Colonic mucosa (tissue), 4 donors: ENCODE measurements around the gene EXOC2. TPM values are rescaled to one million over a fixed set of nuclear protein-coding genes. Genes with fewer than 3 reads are reported as not detected.

ENCODE experiments used
- DNase-seq: peaks from one replicate; pipeline ENCODE4 v3.0.0-alpha.2; 2020
- H3K27ac ChIP-seq: fragments of 200-600 bp; one replicate; pipeline ENCODE4 v1.8.0; 2021
- H3K27me3 ChIP-seq: fragments of 200-600 bp; one replicate; pipeline ENCODE4 v1.8.0; 2021
- H3K36me3 ChIP-seq: fragments of 200-600 bp; one replicate; pipeline ENCODE4 v1.8.0; 2021
- H3K4me1 ChIP-seq: fragments of 200-600 bp; one replicate; pipeline ENCODE4 v1.8.0; 2021; ENCODE audit warnings: mild to moderate bottlenecking
- H3K4me3 ChIP-seq: fragments of 200-600 bp; one replicate; pipeline ENCODE4 v1.8.0; 2021
- H3K9ac ChIP-seq, 2 donors: one replicate each; pipeline ENCODE4 v1.7.0; 2013; ENCODE audit warnings: control low read depth in 2 of 2, low read depth in 2 of 2, low read length in 2 of 2
- H3K9me3 ChIP-seq: fragments of 200-600 bp; one replicate; pipeline ENCODE4 v1.8.0; 2021
- intact Hi-C: fragments of 100-400 bp; cut with DNase I; formaldehyde crosslinking; loops from one replicate; pipeline ENCODE4 v1.14.1; 2022
- total RNA-seq, 2 donors: library from RNA; stranded (reverse); fragmentation: NEBNext Ultra II Directional in 1 of 2; extraction: Animal tissue kit (Norgen Biotek cat#: 25700) in 1 of 2; gene quantifications; one replicate each; pipeline ENCODE4 v1.2.1, GENCODE V29; 2021
- TF ChIP-seq, protein P1 (sequence below): fragments of 200-600 bp; IDR thresholded peaks from one replicate; pipeline ENCODE4 v1.8.0; 2022; ENCODE audit warnings: antibody characterized with exemption, mild to moderate bottlenecking
- donor health status: healthy.
- donor health status: DM: no; HTN: no; CAD: no.
- donor health status: DM: no; HTN: no; CAD: no.

Gene EXOC2
- total RNA-seq, 2 donors from 2014 or later, result 18.3 to 19.6 TPM

DNA sequence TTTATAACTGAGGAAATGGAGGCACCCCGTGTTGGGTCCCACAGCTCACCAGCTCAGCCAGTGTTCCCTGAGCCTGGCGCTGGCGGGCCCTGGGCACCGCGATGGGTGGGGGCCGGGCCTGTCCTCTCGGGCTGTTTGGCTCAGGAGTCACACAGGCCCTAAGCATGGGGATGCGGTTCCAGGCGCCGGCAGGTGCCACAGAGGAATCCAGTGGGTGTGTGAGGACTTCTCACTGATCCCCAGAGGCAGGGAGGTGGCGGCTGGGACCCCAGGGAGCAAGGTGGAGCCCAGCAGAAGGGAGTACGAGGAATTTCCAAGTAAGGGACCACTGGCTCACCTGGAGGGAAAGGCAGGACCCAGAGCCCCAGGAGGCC is 243.9 kb downstream of the EXOC2 start:
- no peak for DNase-seq
- Histone ChIP-seq H3K9me3 (no peaks in the 10 kb centered on the region), H3K4me3 (no peak overlapping the region), H3K36me3 (no peaks in the 10 kb centered on the region), H3K4me1 (no peaks in the 10 kb centered on the region), H3K9ac (no peak overlapping the region), H3K27me3 (no peaks in the 10 kb centered on the region), H3K27ac (no peak overlapping the region)
- intact Hi-C loops, result no loop called here
- TF ChIP-seq, protein P1, sequence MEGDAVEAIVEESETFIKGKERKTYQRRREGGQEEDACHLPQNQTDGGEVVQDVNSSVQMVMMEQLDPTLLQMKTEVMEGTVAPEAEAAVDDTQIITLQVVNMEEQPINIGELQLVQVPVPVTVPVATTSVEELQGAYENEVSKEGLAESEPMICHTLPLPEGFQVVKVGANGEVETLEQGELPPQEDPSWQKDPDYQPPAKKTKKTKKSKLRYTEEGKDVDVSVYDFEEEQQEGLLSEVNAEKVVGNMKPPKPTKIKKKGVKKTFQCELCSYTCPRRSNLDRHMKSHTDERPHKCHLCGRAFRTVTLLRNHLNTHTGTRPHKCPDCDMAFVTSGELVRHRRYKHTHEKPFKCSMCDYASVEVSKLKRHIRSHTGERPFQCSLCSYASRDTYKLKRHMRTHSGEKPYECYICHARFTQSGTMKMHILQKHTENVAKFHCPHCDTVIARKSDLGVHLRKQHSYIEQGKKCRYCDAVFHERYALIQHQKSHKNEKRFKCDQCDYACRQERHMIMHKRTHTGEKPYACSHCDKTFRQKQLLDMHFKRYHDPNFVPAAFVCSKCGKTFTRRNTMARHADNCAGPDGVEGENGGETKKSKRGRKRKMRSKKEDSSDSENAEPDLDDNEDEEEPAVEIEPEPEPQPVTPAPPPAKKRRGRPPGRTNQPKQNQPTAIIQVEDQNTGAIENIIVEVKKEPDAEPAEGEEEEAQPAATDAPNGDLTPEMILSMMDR, result no peak

DNA sequence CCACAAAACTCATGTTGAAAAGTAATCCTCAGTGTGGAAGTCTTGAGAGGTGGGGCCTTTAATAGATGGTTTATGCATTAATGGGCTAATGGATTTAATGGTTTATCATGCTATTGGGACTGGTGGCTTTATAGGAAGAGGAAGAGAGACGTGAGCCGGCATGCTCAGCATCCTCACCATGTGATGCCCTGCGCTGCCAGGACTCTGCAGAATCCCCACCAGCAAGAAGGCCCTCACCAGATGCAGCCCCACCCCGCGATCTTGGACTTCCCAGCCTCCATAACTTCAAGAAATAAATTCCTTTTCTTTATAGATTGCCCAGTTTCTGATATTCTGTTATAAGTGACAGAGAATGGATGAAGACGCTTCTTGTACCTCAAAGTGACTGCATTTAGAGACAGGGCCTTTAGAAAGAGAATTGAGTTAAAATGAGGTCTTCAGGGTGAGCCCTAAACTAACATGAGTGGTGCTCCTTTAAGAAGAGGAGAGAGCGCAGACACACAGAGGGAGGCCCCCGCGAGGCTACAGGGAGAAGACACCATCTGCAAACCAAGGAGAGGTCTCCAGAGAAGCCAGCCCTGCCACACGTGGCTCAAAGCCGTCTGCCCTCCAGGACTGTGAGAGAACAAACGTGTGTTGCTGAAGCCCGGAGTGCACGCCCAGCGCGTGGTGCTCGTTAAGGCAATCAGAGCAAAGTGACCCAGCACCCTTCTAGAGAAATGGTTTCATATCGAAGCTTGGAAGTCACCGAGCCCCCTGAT is 244.5 kb downstream of the EXOC2 start:
- H3K9ac ChIP-seq, result no peak overlapping the region
- TF ChIP-seq, protein P1, result no peak
- H3K27me3 ChIP-seq, result no peaks in the 10 kb centered on the region
- no peaks in the 10 kb centered on the region for H3K36me3 ChIP-seq
- no peak overlapping the region for H3K4me3 ChIP-seq
- intact Hi-C loops, result no loop called here
- H3K9me3 ChIP-seq, result no peaks in the 10 kb centered on the region
- no peak overlapping the region for H3K27ac ChIP-seq
- DNase-seq, result no peak
- no peaks in the 10 kb centered on the region for H3K4me1 ChIP-seq

- no peak overlapping the region for H3K27ac ChIP-seq
- DNase-seq, result no peak
These were observed 245.4 kb downstream of the EXOC2 start for GRCh38 chr6:447381-448165.

DNA sequence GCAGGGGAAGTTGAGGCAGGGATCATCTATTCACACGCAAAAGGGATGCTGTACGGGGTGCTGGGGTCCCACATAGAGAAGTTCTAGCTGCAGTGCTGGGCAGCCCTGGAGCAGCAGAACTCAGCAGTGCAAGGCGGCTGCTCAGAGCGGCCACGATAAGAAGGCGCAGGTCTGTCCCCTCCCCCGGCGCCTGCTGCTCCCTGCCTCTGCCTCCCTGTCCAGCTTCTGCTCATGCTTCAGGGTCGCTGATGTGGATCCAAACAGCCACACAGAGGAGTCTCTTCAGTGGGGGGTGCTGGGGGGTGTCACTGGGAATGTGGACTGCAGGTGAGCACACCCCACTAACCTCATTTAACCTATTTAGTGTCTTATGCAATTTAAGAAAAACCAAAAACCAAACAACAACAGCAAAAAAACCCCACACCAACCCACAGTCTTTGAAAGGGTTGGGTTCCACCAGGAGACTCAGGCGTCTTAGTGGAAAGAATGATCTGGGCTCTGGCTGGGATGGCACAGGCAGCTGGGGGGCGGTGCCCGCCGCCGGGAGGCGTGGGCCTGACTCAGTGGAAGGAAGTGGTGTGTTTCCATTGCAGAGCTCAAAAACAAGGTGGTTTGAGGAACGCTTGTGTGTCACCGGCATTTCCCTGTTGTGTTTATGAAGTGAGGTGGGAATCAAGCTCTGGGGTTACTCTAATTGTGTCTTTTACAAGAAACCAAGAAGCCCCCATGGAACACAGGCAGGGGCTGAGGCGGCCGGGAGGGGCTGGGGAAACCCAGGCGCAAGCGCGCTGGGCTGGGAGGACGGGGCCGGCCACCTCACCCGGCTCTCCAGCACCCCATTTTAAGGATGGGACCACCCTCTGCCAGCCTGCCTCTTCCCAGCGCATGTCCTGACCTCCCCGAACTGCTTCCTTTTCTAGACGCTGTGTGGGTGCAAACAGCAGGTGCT is 246.2 kb downstream of the EXOC2 start:
- no peaks in the 10 kb centered on the region for H3K27me3 ChIP-seq
- intact Hi-C loops, result no loop called here
- no peak overlapping the region for H3K27ac ChIP-seq
- no peak for DNase-seq
- TF ChIP-seq, protein P1, result no peak
- H3K36me3 ChIP-seq, result no peaks in the 10 kb centered on the region
- H3K4me1 ChIP-seq, result no peaks in the 10 kb centered on the region
- H3K9ac ChIP-seq, result no peak overlapping the region
- no peak overlapping the region for H3K4me3 ChIP-seq
- H3K9me3 ChIP-seq, result no peaks in the 10 kb centered on the region

More at GRCh38 chr6:447381-448165, 245.4 kb downstream of the EXOC2 start:
- no peaks in the 10 kb centered on the region for H3K36me3 ChIP-seq
- H3K4me1 ChIP-seq, result no peaks in the 10 kb centered on the region
- H3K27me3 ChIP-seq, result no peaks in the 10 kb centered on the region
- H3K9ac ChIP-seq, result no peak overlapping the region
- no peaks in the 10 kb centered on the region for H3K9me3 ChIP-seq
- TF ChIP-seq, protein P1, result no peak
- intact Hi-C loops, result no loop called here
- H3K4me3 ChIP-seq, result no peak overlapping the region
